Colon (tissue), 2 donors: ENCODE measurements around the gene GYS2.

ENCODE experiments used
- FAIRE-seq: peaks from 2 replicates; lab custom pipeline; 2012; peaks lifted over from hg19 to GRCh38; lab: Jason Lieb, UNC
- donor health status: control.
- donor health status: control.

GYS2 gene

DNA sequence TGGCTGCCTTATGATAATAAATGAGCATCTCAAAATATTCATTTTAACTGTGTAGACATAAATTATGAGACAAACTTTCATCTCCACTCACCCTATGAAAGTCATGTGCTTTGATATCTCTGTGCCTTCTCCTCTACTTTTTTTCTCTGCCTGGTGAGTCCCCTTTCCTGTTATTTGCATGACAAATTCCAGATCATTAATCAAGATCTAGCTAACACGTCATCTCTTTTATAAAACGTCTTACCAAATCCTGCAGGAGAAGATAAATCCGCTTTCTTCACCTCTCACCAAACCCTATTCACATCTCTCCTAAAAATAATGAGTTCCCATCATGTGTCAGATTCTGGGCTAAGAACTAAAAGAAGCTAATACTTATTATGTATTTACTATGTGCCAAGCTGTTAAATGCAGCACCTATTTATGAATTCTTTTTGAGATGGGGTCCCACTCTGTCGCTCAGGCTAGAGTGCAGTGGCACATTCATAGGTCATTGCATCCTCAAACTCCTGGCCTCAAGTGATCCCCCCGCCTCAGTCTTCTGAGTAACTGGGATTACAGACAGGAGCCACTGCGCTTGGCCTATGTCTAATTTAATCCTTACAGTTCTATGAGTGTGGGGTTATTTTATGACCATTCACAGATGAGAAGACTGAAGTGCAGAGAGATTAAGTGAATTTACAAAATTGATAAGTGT lies 51.9 kb downstream of the GYS2 start:
- FAIRE-seq = no peak

DNA sequence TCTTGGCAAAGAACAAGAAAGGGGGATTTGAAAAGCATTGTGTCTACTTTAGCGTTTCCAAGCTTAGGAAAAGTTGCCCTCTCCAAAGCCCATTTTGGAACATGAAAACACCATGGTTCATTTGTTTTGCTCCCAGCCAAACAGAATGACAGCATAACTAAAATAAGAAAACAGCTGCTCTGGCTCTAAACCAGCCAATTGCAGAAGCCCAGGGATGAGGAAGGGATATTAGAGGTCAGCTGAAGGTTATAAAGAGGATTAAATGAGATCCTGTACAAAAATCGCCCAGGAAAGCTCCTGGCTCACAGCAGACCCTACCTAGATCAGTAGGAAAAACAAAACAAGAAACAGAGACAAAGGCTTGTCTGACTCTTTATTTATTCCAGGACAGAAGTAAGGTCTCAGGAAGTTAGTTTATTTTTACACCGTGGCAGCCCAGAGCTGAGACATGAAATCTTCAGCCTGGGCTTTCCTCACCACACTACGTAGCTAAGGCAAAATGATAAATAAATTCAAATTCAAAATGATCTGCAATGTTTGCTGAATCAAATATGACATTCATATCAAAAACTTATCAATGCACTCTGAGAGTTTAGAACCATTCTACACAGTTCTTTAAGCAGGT lies 52.7 kb downstream of the GYS2 start:
- no peak for FAIRE-seq

DNA sequence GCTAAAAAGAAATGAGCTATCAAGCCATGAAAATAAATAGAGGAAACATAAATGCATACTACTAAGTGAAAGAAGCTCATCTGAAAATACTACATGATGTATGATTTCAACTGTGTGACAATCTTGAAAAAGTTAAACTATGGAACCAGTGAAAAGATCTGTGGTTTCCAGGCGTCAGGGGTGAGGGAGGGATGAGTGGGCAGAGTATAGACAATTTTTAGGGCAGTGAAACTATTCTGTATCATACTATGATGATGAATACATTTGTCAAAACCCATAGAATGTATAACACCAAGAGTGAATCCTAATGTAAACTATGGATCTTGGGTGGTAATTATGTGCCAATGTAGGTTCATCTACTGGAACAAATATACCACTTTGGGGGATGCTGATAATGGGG lies 57.2 kb downstream of the GYS2 start:
- FAIRE-seq = no peak

DNA sequence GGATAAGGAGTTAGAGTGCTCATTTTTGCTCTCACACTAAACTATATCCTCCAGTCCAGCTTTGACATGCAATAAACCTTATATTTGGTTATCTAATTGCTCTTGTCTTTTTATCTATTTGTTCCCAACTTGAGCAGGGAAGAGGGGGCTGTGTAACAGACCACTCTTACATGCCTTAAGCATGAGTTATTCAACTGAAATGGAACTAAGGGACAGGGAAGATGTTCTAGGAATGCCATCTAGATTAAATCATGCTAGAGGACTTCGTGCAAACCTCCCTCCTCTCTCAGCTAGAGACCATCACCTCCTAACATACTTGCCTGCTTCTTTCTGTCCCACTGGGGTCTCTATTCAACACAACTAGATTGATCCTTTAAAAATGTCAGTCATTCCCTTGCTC lies 57.9 kb downstream of the GYS2 start:
- FAIRE-seq = no peak

DNA sequence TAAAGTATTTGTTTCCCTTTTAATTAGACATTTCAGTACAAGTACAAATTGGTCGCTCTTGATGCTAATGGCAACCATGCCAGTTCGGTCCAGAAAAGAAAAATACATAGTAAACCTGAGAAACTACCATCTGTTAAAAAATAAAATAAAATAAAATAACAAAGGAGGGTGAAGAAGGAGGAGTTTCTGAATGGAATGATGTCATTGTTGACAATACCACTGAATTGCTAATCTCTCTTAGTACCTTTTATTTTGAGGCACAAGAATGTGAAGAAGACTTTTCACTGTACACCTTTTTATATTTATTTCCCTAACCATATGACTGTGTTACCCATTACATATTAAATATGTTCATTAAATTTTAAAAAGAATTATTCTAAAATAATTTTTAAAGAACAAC lies 59.1 kb downstream of the GYS2 start:
- FAIRE-seq = no peak

DNA sequence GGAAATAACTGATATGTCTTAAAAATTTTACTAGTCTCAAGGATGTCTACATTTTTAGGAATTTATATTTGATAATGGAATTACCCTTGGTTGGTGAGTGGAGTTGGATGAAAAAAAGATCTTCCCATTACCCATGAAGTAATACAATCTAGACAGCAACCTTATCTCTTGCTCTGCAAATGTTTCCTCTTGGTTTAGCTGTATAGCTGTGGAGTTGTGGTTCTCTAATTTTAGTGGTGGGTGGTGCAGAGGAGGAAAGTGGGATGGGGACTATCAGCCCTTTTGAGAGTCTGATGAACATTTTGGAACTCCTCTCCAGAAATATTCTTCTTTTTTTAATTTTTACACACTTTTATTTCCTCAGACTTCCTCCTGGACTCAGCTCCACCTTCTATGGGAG lies 61.5 kb downstream of the GYS2 start:
- FAIRE-seq = no peak

DNA sequence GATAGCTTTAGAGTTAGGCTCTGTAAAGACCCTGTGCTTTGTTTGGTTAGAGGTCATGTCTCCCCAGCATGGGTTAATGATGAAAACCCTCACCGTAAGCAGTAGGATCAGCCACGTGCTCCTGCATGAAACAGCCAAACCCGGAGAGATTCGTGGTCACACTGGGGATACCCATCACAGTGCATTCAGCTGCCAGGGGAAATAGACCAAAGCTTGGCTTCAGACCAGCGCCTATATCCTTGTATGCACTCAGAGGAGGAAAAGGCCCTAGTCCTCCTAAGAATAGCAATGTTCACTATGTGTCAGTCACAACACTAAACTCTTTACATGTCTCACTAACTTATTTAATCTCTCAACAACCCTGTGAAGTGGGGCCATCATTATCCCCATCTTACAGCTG lies 62.2 kb downstream of the GYS2 start:
- FAIRE-seq = no peak

DNA sequence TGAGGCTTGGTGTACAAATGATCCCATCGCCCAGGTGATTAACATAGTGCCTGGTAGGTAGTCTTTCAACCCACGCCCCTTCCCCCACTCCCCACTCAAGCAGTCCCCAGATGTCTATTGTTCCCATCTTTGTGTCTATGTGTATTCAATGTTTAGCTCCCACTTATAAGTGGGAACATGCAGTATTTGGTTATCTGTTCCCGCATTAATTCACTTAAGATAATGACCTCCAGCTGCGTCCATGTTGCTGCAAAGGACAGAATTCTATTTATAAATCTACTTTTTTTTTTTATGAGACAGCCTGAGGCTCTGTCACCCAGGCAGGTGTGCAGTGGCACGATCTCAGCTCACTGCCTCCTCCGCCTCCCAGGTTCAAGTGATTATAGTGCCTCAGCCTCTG lies 62.9 kb downstream of the GYS2 start:
- no peak for FAIRE-seq

DNA sequence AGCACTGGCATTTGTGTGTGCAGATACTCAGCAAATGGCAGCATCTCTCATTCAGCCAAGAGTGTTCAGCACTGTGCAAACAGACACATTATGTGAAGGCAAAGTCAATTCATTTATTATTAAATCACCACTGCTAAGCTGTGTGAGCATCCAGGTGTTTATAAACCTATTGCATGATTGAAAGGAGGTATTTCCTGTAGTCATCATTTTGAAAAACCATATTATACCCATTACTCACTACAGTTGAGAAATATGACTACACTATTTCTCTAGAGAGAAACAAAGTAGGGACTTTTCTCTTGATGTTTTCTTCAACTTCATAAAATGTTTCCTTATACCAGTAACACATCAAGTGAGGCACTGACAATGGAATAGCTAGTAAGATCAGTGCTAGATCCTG lies 64.8 kb downstream of the GYS2 start:
- no peak for FAIRE-seq

DNA sequence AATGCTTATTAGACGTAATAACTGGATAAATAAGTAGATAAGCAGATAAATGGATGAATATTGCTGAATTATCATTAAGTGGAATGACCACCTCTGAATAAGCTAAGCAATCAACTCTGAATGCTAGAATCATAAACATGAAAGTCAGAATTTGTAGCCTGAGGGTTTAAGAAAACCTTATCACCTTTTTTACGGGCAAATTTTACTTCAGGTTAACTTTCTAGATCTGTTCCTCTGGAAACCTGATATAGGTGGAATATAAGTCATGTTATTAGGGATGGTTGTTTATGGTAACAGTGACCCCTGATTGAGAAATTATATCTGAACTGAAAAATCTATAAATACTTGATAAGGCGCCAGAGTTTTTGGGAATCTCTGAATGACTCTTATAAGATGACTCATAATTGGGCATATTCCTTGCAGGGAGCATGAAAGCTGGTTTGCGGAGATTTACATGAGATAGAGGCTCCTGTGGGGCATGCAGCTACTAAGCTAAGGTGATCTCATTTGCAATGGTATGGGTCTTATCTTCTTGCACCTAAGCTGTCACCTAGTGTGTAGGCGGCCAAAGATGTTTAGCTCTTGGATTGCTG lies 66.5 kb downstream of the GYS2 start:
- no peak for FAIRE-seq

DNA sequence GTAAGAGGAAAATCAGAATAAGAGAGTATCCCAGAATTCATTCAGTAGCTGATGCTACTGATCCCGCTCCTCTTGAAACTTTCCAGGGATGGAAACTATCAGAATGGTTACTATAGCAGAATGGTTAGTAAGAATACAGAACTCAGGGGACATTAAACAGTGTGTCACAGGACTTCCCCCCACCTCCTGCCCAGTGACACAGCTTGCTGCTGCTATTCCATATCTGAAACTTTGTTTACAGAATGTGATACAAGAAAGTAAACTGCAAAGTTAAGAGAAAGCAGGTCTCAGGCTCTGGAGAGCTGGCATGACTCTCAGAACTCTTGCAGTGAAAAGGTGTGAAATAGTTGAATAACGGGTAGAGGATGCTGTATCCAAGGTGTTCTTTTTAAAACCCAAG lies 75.2 kb downstream of the GYS2 start:
- FAIRE-seq = no peak

DNA sequence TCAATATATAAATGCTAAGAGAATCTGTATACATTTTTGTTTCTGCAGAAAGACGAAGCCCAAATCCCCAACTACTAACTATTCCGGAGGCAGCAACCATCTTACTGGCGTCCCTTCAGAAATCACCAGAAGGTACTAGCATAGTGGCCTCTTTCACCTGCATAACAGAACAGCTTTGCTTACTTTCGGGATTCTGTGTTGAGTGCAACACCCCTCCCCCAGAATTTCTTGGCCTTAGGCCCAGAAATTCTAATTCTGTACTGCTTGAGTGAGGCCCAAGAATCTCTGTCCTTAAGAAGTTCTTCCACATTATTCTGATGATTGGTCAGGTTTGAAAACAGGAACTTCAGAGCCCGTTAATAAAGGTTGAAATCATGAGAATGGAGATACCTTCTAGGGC lies 75.7 kb downstream of the GYS2 start:
- FAIRE-seq = no peak

DNA sequence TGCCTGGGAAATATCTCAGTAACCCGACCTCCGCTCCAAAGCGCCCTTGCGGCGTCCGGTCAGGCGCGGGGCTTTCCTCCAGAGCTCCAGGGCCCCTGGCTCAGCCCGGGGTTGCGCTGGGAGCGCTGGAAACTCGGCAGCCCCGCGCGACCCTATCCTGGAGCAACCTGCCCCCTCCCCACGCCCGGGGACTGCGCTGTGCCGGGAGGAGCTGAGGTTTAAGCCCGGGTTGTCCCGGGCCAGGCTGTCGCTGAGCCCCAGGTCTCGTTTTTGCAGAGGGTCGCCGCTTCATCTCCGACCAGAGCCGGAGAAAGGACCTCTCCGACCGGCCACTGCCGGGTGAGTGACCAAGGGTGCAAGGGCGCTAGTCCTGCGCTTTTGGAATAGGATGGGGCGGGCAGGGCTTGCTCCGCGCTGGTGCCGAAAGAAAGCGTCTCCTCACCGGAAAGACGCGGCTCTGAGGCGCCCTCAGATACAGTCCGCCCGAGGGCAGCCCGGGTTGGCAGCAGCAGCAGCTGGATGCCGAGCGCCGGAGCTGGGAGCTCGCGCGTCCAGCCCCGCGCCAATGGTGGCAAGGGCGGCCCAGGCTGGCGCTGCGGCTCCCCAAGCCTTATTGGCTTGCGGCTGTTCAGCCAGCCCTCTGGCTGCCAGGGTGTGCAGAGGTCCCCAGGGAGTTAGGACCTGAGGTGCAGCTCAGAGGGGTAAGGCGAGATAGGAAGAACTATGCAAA lies 77.0 kb downstream of the GYS2 start:
- FAIRE-seq = no peak

DNA sequence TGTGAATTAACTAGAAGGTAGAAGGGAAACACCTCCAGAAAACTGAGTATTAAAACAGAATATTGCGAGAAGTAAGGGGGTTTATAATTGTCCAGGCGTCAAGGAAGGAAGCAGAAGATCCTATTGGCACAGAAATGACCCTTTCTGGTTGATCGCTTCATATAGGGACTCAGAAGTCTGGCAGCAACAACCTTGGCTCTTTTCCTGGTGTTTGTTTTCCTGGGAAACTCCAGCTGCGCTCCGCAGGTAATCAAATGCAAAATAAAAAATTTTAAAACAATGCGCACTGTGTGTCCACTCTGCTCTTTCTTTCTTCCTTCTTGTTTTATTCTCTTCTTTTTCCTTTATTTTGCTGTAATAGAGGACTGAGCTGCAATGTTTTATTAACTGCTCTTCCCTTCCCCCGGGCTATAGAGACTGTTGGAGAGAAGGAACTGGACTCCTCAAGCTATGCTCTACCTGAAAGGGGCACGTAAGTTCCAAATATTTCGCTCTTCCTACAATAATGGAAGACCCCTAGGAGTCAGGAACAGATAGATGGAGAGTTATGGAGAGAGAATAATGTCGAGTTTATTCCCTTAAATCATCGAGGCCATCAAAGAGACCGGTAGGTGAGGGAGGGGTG lies 77.8 kb downstream of the GYS2 start:
- FAIRE-seq = no peak

DNA sequence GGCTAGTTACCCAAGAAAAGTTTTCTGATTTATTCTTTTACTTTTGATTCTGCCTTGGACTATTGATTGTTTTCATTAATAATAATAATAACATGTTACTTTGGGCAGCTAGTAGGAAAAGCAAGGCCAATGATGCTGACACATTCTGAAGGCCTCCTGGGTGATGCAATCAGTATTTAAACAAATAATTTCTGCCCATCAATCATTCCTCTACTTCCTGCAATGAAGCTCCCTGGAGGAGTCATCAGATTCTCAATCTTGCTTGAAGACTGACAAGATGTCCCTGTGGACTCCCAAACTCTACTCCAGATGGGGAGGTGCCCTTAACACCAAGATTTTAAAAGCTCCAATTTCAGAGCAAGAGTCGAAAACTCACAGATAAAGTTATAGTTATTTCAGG lies 78.6 kb downstream of the GYS2 start, which contains the start of gene SPX:
TSS of gene SPX (plus strand) at position 244 of the 400 bp plus-strand sequence. CDS start 177 bp downstream, outside the sequence.
- FAIRE-seq = no peak

DNA sequence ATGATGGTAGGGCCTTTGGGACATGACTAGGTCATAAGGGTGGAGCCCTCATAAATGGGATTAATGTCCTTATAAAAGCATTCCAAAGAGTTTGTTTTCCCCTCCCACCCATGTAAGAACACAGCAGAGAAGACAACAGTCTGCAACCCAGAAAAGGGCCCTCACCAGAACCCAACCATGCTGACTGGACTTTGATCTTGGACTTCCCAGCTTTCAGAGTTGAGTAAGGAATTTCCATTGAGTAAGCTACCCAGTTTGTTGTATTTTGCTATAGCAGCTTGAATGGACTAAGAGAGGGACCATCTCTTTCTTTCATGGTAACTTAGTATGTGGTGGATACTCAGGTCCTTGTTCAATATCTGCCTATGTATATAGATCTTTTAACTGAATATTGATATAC lies 81.5 kb downstream of the GYS2 start:
- no peak for FAIRE-seq

DNA sequence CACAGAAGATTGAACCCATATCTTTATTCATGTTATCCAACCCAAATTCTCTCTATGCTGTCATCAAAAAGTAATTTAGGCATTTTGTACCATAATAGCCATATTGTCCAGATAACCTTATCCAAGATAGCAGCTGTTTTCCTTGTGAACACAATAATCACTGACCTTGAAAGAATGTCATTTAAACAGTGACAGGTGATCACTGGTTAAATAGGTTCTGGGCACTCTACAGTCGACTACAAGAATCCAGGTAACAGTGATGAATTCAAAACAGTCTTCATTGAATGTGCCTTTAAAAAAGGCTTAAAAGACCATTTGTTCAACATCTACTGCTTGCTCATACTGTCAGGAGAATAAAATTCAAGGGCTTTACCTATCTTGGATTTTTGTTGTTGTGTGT lies 83.1 kb downstream of the GYS2 start:
- no peak for FAIRE-seq

DNA sequence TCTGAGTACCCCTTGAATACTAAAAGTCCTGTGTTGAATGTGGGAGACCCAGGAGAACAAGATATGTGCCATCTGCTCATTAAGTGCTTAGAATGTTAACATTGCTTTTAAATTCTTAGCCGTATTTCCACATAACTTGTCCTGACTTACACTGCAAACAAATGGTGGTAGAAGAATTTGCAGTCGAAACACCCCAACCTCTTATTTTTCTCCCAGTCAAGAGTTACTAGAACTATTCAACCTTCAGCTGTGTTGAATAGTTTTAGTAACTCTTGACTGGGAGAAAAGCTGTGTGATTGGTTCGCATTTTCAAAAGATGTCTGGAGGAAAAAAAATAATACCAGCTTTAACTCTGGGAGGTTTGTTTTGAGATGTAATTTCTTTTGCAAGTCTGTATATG lies 86.2 kb downstream of the GYS2 start:
- FAIRE-seq = no peak

DNA sequence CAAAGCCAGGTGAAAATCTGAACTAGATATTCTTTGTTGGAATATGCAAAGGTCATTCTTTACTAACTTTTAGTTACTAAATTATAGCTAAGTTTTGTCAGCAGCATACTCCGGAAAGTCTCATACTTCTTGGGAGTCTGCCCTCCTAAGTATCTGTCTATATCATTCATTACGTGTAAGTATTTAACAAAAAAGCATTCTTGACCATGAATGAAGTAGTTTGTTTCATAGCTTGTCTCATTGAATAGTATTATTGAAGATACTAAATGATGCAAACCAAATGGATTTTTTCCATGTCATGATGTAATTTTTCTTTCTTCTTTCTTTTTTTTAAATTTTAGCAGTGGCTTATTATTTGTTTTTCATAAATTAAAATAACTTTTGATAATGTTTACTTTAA lies 88.4 kb downstream of the GYS2 start:
- FAIRE-seq = no peak

DNA sequence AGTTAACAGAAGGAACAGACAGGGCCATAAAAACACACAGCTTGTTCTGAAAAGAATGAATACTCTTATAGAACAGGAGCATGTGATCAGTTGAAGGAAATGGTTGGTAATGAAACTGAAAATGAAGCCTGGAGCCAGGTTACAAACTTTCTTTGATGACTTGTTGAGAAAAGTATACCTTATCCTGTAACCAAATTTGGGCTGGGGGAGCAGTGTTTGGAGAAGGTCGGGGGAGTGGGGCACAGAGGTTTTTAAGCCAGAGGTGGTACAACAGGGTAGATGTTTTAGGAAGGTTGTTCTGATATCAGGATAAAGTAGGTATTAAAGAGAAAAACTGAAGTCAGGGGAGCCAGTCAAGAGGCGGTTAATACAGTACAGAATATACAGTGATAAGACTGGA lies 94.9 kb downstream of the GYS2 start:
- no peak for FAIRE-seq

DNA sequence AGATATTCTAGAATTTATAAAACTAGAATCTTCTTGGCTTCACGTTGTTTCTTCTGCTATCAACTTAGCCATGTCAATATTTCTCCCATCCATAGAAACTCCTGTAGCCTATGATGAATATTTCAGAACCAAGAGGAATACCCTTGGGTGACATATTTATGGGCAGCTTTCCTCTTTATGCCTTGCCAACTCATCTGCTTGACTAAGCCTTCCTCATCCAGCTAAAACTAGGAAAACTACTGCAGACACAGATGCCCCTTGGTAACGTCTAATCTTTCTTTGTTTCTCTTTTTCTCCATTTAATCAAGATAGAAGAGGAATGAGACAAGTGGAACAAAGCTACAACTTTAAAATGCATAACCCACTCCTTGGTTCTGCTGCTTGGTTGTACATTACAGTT lies 96.8 kb downstream of the GYS2 start:
- FAIRE-seq = no peak

DNA sequence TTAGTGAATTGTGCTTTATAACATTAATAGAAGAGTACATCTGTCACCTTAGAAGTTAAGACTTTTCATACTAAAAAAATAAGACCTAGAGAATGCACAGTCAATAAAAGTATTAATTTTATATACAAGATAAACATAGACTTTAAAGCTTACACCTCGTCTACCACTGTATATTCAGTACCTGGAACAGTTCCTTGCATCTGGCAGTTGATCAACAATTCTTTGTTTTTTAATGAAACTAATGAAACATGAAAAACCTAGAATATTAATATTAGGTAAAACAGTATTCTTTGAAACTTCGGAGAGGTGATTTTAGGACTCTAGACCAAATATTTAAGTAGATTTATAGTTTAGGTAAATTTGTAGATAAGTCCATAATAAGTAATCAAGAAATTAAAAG lies 98.8 kb downstream of the GYS2 start:
- FAIRE-seq = no peak

DNA sequence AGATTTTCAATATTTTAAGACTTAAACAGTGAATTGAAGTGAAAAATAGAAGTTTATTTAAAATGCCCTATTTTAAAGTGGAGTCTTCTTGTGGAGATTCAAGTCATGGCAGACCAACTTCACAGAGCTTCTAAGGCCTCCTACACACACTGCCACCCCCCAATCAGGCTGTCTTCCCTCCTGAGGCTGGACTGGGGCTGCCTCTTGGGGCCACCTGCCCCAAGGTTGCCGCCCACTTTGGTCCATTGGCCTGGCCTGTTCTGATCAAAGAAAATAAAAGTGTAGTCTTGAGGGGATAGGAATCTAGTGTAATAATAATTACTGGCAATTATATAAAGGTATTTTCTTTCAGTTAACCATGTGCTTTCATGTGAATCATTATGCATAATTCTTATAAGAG lies 101.8 kb downstream of the GYS2 start:
- no peak for FAIRE-seq
